H1 (cell line): ENCODE results near the gene THYN1. TPM values are rescaled to one million over a fixed set of nuclear protein-coding genes. Genes with fewer than 3 reads are reported as not detected.

ENCODE experiments used
- CTCF ChIA-PET: fragments of 300-600 bp; sonication (Branson Sonifier 250); formaldehyde crosslinking; loops from one replicate; lab custom pipeline; 2021; ENCODE audit not compliant: partially characterized antibody; lab: Charles Lee
- POLR2A ChIA-PET: fragments of 300-600 bp; sonication (Branson Sonifier 250); formaldehyde crosslinking; loops from one replicate; lab custom pipeline; 2021; ENCODE audit warnings: inconsistent platforms; ENCODE audit not compliant: partially characterized antibody; lab: Charles Lee
- DNase-seq, 2 experiments: peaks; one replicate each; pipeline versions ENCODE4 v3.0.0 to v3.0.0-alpha.2; 2010 to 2022; ENCODE audit warnings: low spot score in 2 of 2, low read depth in 1 of 2, mixed read lengths in 1 of 2
- FAIRE-seq: peaks from 2 replicates; lab custom pipeline; 2011; peaks lifted over from hg19 to GRCh38; lab: Jason Lieb, UNC
- H2AFZ ChIP-seq: 2 replicates; pipeline ENCODE4 v1.8.1; 2012; ENCODE audit warnings: low read length, inconsistent platforms
- H2AK5ac ChIP-seq: 2 replicates; pipeline ENCODE4 v1.6.1; 2013; ENCODE audit warnings: low read depth, low read length
- H2BK120ac ChIP-seq: replicated peaks from 2 replicates; pipeline ENCODE3; 2013; ENCODE audit warnings: low read depth, low read length, inconsistent platforms
- H2BK12ac ChIP-seq: 2 replicates; pipeline ENCODE4 v1.6.1; 2013; ENCODE audit warnings: low read depth, low read length
- H2BK15ac ChIP-seq: 2 replicates; pipeline ENCODE4 v1.6.1; 2013; ENCODE audit warnings: low read length
- H2BK20ac ChIP-seq: 2 replicates; pipeline ENCODE4 v1.6.1; 2013; ENCODE audit warnings: low read length
- H2BK5ac ChIP-seq: 2 replicates; pipeline ENCODE4 v1.6.1; 2013; ENCODE audit warnings: low read depth, low read length
- H3K14ac ChIP-seq: 2 replicates; pipeline ENCODE4 v1.6.1; 2013; ENCODE audit warnings: inconsistent platforms; ENCODE audit not compliant: insufficient read length
- H3K18ac ChIP-seq: 2 replicates; pipeline ENCODE4 v1.6.1; 2013; ENCODE audit warnings: low read length; ENCODE audit errors: extremely low read depth
- H3K23ac ChIP-seq: 2 replicates; pipeline ENCODE4 v1.6.1; 2013; ENCODE audit warnings: inconsistent platforms; ENCODE audit not compliant: insufficient read length
- H3K23me2 ChIP-seq: 2 replicates; pipeline ENCODE4 v1.6.1; 2013; ENCODE audit warnings: low read depth, low read length
- H3K27ac ChIP-seq: 2 replicates; pipeline ENCODE4 v1.6.1; 2011; ENCODE audit warnings: low read depth, low read length, inconsistent platforms
- H3K27me3 ChIP-seq, 4 experiments: replicated peaks in 1 of 4; 1 replicate in 1 of 4; 2 replicates in 3 of 4; pipeline versions ENCODE4 v1.6.1 to v1.8.1; 2011 to 2013; ENCODE audit warnings: low read length in 3 of 4, mild to moderate bottlenecking in 3 of 4, inconsistent platforms in 2 of 4, mixed read lengths in 2 of 4, moderate library complexity in 1 of 4; ENCODE audit not compliant: control insufficient read depth in 3 of 4, insufficient read depth in 3 of 4; ENCODE audit errors: extremely low read depth in 1 of 4
- H3K36me3 ChIP-seq, 4 experiments: 2 replicates each; pipeline versions ENCODE4 v1.6.1 to v1.8.1; 2011 to 2013; ENCODE audit warnings: mild to moderate bottlenecking in 4 of 4, low read length in 3 of 4, moderate library complexity in 2 of 4, control low read depth in 1 of 4, inconsistent platforms in 1 of 4; ENCODE audit not compliant: insufficient read depth in 4 of 4, control insufficient read depth in 2 of 4
- H3K4ac ChIP-seq: replicated peaks from 2 replicates; pipeline ENCODE3; 2013; ENCODE audit warnings: low read length, low read depth, mixed read lengths, inconsistent platforms; ENCODE audit not compliant: insufficient read length
- H3K4me1 ChIP-seq, 4 experiments: replicated peaks in 1 of 4; 1 replicate in 1 of 4; 2 replicates in 3 of 4; pipeline versions ENCODE4 v1.6.1 to v1.8.1; 2011 to 2013; ENCODE audit warnings: low read length in 3 of 4, inconsistent platforms in 2 of 4, mixed read lengths in 1 of 4; ENCODE audit not compliant: insufficient read depth in 4 of 4, control insufficient read depth in 3 of 4
- H3K4me2 ChIP-seq, 2 experiments: 2 replicates each; pipeline versions ENCODE4 v1.6.1 to v1.8.1; 2011 to 2013; ENCODE audit warnings: low read depth in 2 of 2, low read length in 2 of 2, control low read depth in 1 of 2, inconsistent platforms in 1 of 2, mild to moderate bottlenecking in 1 of 2; ENCODE audit not compliant: insufficient read depth in 1 of 2
- H3K4me3 ChIP-seq, 4 experiments: fragments of 200-600, 300-600 bp in 1 of 4; sonication (generic), shearing (Covaris generic), sonication (Bioruptor Twin) in 1 of 4; 2 replicates each; pipeline versions ENCODE4 v1.5.1 to v1.8.1; 2011 to 2016; ENCODE audit warnings: low read length in 4 of 4, low read depth in 3 of 4, control low read depth in 2 of 4, inconsistent platforms in 2 of 4, mild to moderate bottlenecking in 2 of 4, mixed read lengths in 1 of 4, moderate library complexity in 1 of 4; ENCODE audit not compliant: insufficient read depth in 2 of 4; ENCODE audit errors: extremely low read depth in 1 of 4
- H3K56ac ChIP-seq: replicated peaks from 2 replicates; pipeline ENCODE3; 2013; ENCODE audit warnings: low read depth, mild to moderate bottlenecking, mixed read lengths, low read length, inconsistent platforms; ENCODE audit not compliant: insufficient read length
- H3K79me1 ChIP-seq: 2 replicates; pipeline ENCODE4 v1.6.1; 2013; ENCODE audit warnings: low read depth, low read length, control low read depth
- H3K79me2 ChIP-seq, 2 experiments: 2 replicates each; pipeline versions ENCODE4 v1.6.1 to v1.8.1; 2012 to 2013; ENCODE audit warnings: low read length in 2 of 2, mild to moderate bottlenecking in 2 of 2, inconsistent platforms in 1 of 2; ENCODE audit not compliant: insufficient read depth in 2 of 2, control insufficient read depth in 1 of 2
- H3K9ac ChIP-seq, 4 experiments: replicated peaks in 1 of 4; 1 replicate in 1 of 4; 2 replicates in 3 of 4; pipeline versions ENCODE4 v1.6.1 to v1.8.1; 2011 to 2013; ENCODE audit warnings: low read depth in 3 of 4, low read length in 3 of 4, control low read depth in 2 of 4, mild to moderate bottlenecking in 2 of 4, moderate library complexity in 2 of 4, inconsistent platforms in 1 of 4; ENCODE audit errors: extremely low read depth in 1 of 4
- H3K9me3 ChIP-seq, 2 experiments: 2 replicates each; pipeline versions ENCODE4 v1.6.1 to v1.8.1; 2012 to 2013; ENCODE audit warnings: mild to moderate bottlenecking in 2 of 2, moderate library complexity in 2 of 2, control low read depth in 1 of 2, inconsistent platforms in 1 of 2, low read depth in 1 of 2, low read length in 1 of 2, mixed read lengths in 1 of 2; ENCODE audit not compliant: insufficient read depth in 2 of 2
- H4K20me1 ChIP-seq, 2 experiments: replicated peaks in 1 of 2; 2 replicates each; pipeline versions ENCODE3 to v1.8.1; 2011 to 2013; ENCODE audit warnings: inconsistent platforms in 2 of 2, low read length in 2 of 2, mild to moderate bottlenecking in 1 of 2; ENCODE audit not compliant: insufficient read depth in 2 of 2, control insufficient read depth in 1 of 2
- H4K5ac ChIP-seq: 2 replicates; pipeline ENCODE4 v1.6.1; 2013; ENCODE audit warnings: low read length, low read depth, mixed read lengths, inconsistent platforms; ENCODE audit not compliant: insufficient read length
- H4K8ac ChIP-seq: 2 replicates; pipeline ENCODE4 v1.8.0; 2013; ENCODE audit warnings: mild to moderate bottlenecking, moderate library complexity, low read length, inconsistent platforms; ENCODE audit not compliant: insufficient read depth; ENCODE audit errors: extremely low read depth
- H4K91ac ChIP-seq: replicated peaks from 2 replicates; pipeline ENCODE3; 2013; ENCODE audit warnings: low read length, mixed read lengths, inconsistent platforms; ENCODE audit not compliant: insufficient read length
- ATF3 ChIP-seq: IDR thresholded peaks from 2 replicates; pipeline ENCODE4 v1.6.1; 2011; ENCODE audit warnings: low read depth, mild to moderate bottlenecking, low read length; ENCODE audit not compliant: insufficient read depth
- CREB1 ChIP-seq: IDR thresholded peaks from 2 replicates; pipeline ENCODE4 v1.6.1; 2012; ENCODE audit warnings: inconsistent platforms
- CTCF ChIP-seq, 3 experiments: IDR thresholded peaks; 1 replicate in 2 of 3; 2 replicates in 1 of 3; pipeline versions ENCODE4 v1.5.1 to v1.6.1; 2011; ENCODE audit warnings: low read length in 3 of 3, mild to moderate bottlenecking in 3 of 3, inconsistent platforms in 2 of 3, low read depth in 1 of 3, moderate library complexity in 1 of 3; ENCODE audit not compliant: insufficient read depth in 1 of 3; ENCODE audit errors: control extremely low read depth in 1 of 3
- FOSL1 ChIP-seq: IDR thresholded peaks from 2 replicates; pipeline ENCODE4 v1.6.1; 2011; ENCODE audit warnings: mild to moderate bottlenecking, low read depth, low read length, moderate library complexity; ENCODE audit not compliant: insufficient read depth
- GTF2F1 ChIP-seq: IDR thresholded peaks from 2 replicates; pipeline ENCODE4 v1.6.1; 2012; ENCODE audit warnings: low read depth, low read length, improper control_type of control experiment, borderline replicate concordance
- POLR2A ChIP-seq, 2 experiments: IDR thresholded peaks; 1 replicate in 1 of 2; 2 replicates in 1 of 2; pipeline ENCODE4 v1.6.1; 2011; ENCODE audit warnings: low read depth in 2 of 2, low read length in 2 of 2, mild to moderate bottlenecking in 2 of 2; ENCODE audit errors: control extremely low read depth in 1 of 2
- POLR2AphosphoS5 ChIP-seq: IDR thresholded peaks from 2 replicates; pipeline ENCODE4 v1.6.1; 2011; ENCODE audit warnings: low read depth, low read length
- RFX5 ChIP-seq: IDR thresholded peaks from 2 replicates; pipeline ENCODE4 v1.6.1; 2011; ENCODE audit warnings: low read depth, low read length, improper control_type of control experiment, borderline replicate concordance
- RNF2 ChIP-seq: fragments of 200-900, 300-1000 bp; sonication (generic); IDR thresholded peaks from 2 replicates; pipeline ENCODE4 v1.7.1; 2016; ENCODE audit warnings: borderline replicate concordance, low read depth, mild to moderate bottlenecking, antibody characterized with exemption, low read length; ENCODE audit not compliant: poor library complexity, severe bottlenecking; ENCODE audit errors: missing control alignments
- SRF ChIP-seq: IDR thresholded peaks from 2 replicates; pipeline ENCODE4 v1.6.1; 2011; ENCODE audit warnings: mild to moderate bottlenecking, low read depth, low read length, moderate library complexity
- SUZ12 ChIP-seq: fragments of 200-600 bp; sonication (generic); IDR thresholded peaks from 2 replicates; pipeline ENCODE4 v1.6.1; 2012; ENCODE audit warnings: mild to moderate bottlenecking, inconsistent platforms, low read length, moderate library complexity, mixed read lengths
- TBP ChIP-seq: IDR thresholded peaks from 2 replicates; pipeline ENCODE4 v1.6.1; 2011; ENCODE audit warnings: low read depth, low read length, improper control_type of control experiment
- WGBS, 2 experiments: shearing (Covaris generic) in 1 of 2; methylation state at CpG; one replicate each; pipeline versions ENCODE4 v1.1.6 to v1.1.7; 2013 to 2015; ENCODE audit warnings: low lambda C conversion rate in 2 of 2, mixed read lengths in 2 of 2, inconsistent platforms in 1 of 2, low coverage in 1 of 2, missing lambda C conversion rate in 1 of 2; ENCODE audit not compliant: insufficient replicate concordance in 2 of 2, insufficient coverage in 1 of 2, insufficient read length in 1 of 2; ENCODE audit errors: extremely low coverage in 1 of 2, missing lambda C conversion rate in 1 of 2; 5-methylcytosine and 5-hydroxymethylcytosine counted together
- polyA plus RNA-seq, 7 experiments: library from polyadenylated mRNA; depleted of rRNA in 3 of 7; stranded (reverse) in 5 of 7; unstranded in 2 of 7; fragments of >200 nt in 5 of 7; fragments of 200-250 nt in 2 of 7; gene quantifications; 1 replicate in 5 of 7; 2 replicates in 1 of 7; 4 replicates in 1 of 7; pipeline versions ENCODE4 v1.2.1 to v1.2.3, GENCODE V29; 2011 to 2013; ENCODE audit warnings: missing spikeins in 2 of 7, mixed read lengths in 2 of 7
- total RNA-seq: library from RNA; stranded (reverse); fragmentation: NEBNext Ultra II Directional; extraction: Animal tissue kit (Norgen Biotek cat#: 25700); gene quantifications from 2 replicates; pipeline ENCODE4 v1.2.1, GENCODE V29; 2021

The THYN1 gene
- total and polyA plus RNA-seq, 2 of the 8 experiments (the other 6 are each of a cell fraction or from before 2014, with no cell fraction given) = 77.3 to 95.1 TPM

GRCh38 chr11:134294664-134295063, 41.5 kb upstream of the THYN1 start:
- Histone ChIP-seq H2BK5ac (no peak overlapping the region), H4K20me1 (no peaks in the 10 kb centered on the region), H3K4me3 (no peak overlapping the region), H3K23me2 (no peaks in the 10 kb centered on the region), H3K36me3 (peaks cover 3 to 20% (median 8%) of the 10 kb centered on the region in 4 experiments; a peak in 6 of 8 replicates), H2AK5ac (no peak overlapping the region), H3K79me2 (no peaks in the 10 kb centered on the region), H4K5ac (no peak overlapping the region), H3K79me1 (no peaks in the 10 kb centered on the region), H2AFZ (no peak overlapping the region), H3K27ac (no peak overlapping the region), H2BK15ac (no peak overlapping the region), H3K23ac (no peak overlapping the region), H3K4me1 (no peaks in the 10 kb centered on the region; a peak in 1 of 7 replicates), H4K8ac (no peak overlapping the region), H3K56ac (no peak overlapping the region), H3K9me3 (no peaks in the 10 kb centered on the region), H2BK12ac (no peak overlapping the region), H3K9ac (no peak overlapping the region), H2BK120ac (no peak overlapping the region), H3K27me3 (no peaks in the 10 kb centered on the region; a peak in 1 of 7 replicates), H2BK20ac (no peak overlapping the region), H4K91ac (no peak overlapping the region), H3K18ac (no peak overlapping the region), H3K4me2 (no peak overlapping the region), H3K4ac (no peak overlapping the region), H3K14ac (no peak overlapping the region)
- FAIRE-seq (no peak), DNase-seq (no peak)
- CTCF ChIA-PET = no interaction called here
- POLR2A ChIA-PET = interaction anchor here (0.9 kb wide), 1 partner anchor 15 kb away, joined by 4 read pairs; no protein-coding TSS in a partner anchor
- 81% methylated on average over 9 of the region's 9 CpGs; no CpG with 5 or more reads in 1 of the 2 experiments for WGBS, 2 experiments
- no peak for TF ChIP-seq RFX5
- no peak for TF ChIP-seq ATF3
- no peak for TF ChIP-seq SUZ12
- TF ChIP-seq FOSL1 = no peak
- no peak for TF ChIP-seq POLR2A (IDR thresholded peaks at IDR 0.05; ENCODE audit: control extremely low read depth in 1 of 2, low read depth in 2 of 2, low read length in 2 of 2)
- TF ChIP-seq GTF2F1 = no peak
- no peak for TF ChIP-seq CTCF (IDR thresholded peaks at IDR 0.05; ENCODE audit: control extremely low read depth in 1 of 3, insufficient read depth in 1 of 3, low read depth in 1 of 3, low read length in 3 of 3)
- no peak for TF ChIP-seq RNF2
- no peak for TF ChIP-seq POLR2AphosphoS5
- no peak for TF ChIP-seq CREB1
- TF ChIP-seq TBP = no peak
- TF ChIP-seq SRF = no peak
